Heart right ventricle (tissue), 16 donors: Measurements from ENCODE around the gene HRC. TPM values are rescaled to one million over a fixed set of nuclear protein-coding genes. Genes with fewer than 3 reads are reported as not detected.
"Not testable (repeated sequence)": the region's sequence is repeated elsewhere in the genome, so short reads cannot be mapped to it uniquely, and the experiment has no call there.

Source experiments
- ATAC-seq, 8 donors: fragments of 200-7000 bp; cut with Tn5 transposase; one replicate each; pipeline ENCODE4 v1.9.1; 2020; ENCODE audit warnings: mild to moderate bottlenecking in 8 of 8, moderate library complexity in 8 of 8, moderate number of reproducible peaks in 1 of 8
- DNase-seq, 2 donors: peaks; one replicate each; pipeline ENCODE4 v3.0.0-alpha.2; 2020
- H3K27ac ChIP-seq, 10 donors: fragments of 200-600 bp; sonication (generic) in 2 of 10; one replicate each; pipeline versions ENCODE4 v1.5.0 to v1.8.0; 2020 to 2022; ENCODE audit warnings: mild to moderate bottlenecking in 3 of 10
- H3K27me3 ChIP-seq, 7 donors: fragments of 200-600 bp; one replicate each; pipeline ENCODE4 v1.8.0; 2021 to 2022; ENCODE audit warnings: mild to moderate bottlenecking in 2 of 7
- H3K36me3 ChIP-seq, 9 donors: fragments of 200-600 bp; sonication (generic) in 1 of 9; one replicate each; pipeline versions ENCODE4 v1.5.0 to v1.8.0; 2020 to 2022; ENCODE audit warnings: mild to moderate bottlenecking in 2 of 9
- H3K4me1 ChIP-seq, 9 donors: fragments of 200-600 bp; sonication (generic) in 1 of 9; one replicate each; pipeline versions ENCODE4 v1.5.0 to v1.8.0; 2020 to 2022; ENCODE audit warnings: mild to moderate bottlenecking in 4 of 9
- H3K4me3 ChIP-seq, 10 donors: fragments of 200-600 bp; sonication (generic) in 2 of 10; one replicate each; pipeline versions ENCODE4 v1.5.0 to v1.8.0; 2020 to 2022; ENCODE audit warnings: mild to moderate bottlenecking in 7 of 10, moderate library complexity in 2 of 10
- H3K9me3 ChIP-seq, 11 donors: fragments of 200-600 bp in 10 of 11; sonication (generic) in 2 of 11; one replicate each; pipeline versions ENCODE4 v1.5.0 to v1.8.0; 2013 to 2022; ENCODE audit warnings: mild to moderate bottlenecking in 2 of 11, control low read depth in 1 of 11, moderate library complexity in 1 of 11
- CTCF ChIP-seq, 9 donors: fragments of 200-600 bp; sonication (generic) in 2 of 9; IDR thresholded peaks; one replicate each; pipeline versions ENCODE4 v1.5.0 to v1.8.0; 2021 to 2022; ENCODE audit warnings: antibody characterized with exemption in 9 of 9, mild to moderate bottlenecking in 5 of 9, moderate library complexity in 1 of 9
- WGBS, 2 donors: extraction: QIAGEN DNeasy Blood & Tissue Kit; methylation state at CpG; one replicate each; pipeline ENCODE4 v1.1.7; 2013; ENCODE audit warnings: inconsistent platforms in 1 of 2; 5-methylcytosine and 5-hydroxymethylcytosine counted together
- intact Hi-C, 10 donors: fragments of 100-400 bp; cut with DNase I; formaldehyde crosslinking; loops; one replicate each; pipeline versions ENCODE4 v1.11.1 to v1.14.2; 2022
- polyA plus RNA-seq, 2 donors: library from polyadenylated mRNA; stranded (reverse); fragments of 200-250 nt; gene quantifications; one replicate each; pipeline ENCODE4 v1.2.3, GENCODE V29; 2013
- total RNA-seq, 10 donors: library from RNA; stranded (reverse); fragmentation: NEBNext Ultra II Directional in 3 of 10; extraction: Animal tissue kit (Norgen Biotek cat#: 25700) in 3 of 10; gene quantifications; one replicate each; pipeline versions ENCODE4 v1.2.1 to v1.2.4, GENCODE V29; 2021 to 2023
- donor health status: Arrhythmogenic right ventricular cardiomyopathy.
- donor health status: ischemic (EF 13 %, LVEDD 7.1; RV severe dilation, severe dysfunction).
- donor health status: healthy with polysubstance abuse.
- donor health status: DM: no; HTN: yes; CAD: no.
- donor health status: DM: no; HTN: no; CAD: no.
- donor health status: ischemic (EF 25% LVEDD 6.9; RV normal size, moderate dysfunction).
- donor health status: ischemic (EF 25% LVEDD 5.7; RV mildly dilated, moderate dysfunction).
- donor health status: healthy.
- donor health status: DM: yes; HTN: yes; CAD: no.
- donor health status: Ischemic cardiomyopathy.
- donor health status: ischemic (EF 35%, LVEDD 5.7; RV mildly dilated, moderate dysfunction).
- donor health status: nonischemic (EF 11% LVEDD 7.7; RV severe dilation, severe dysfunction).
- donor health status: DM: yes; HTN: yes; CAD: no.
- donor health status: PGD.
- donor health status: ischemic (EF 29% LVEDD 5.4; RV normal size, mild dysfunction).
- donor health status: nonischemic (EF 23%, LVEDD 6.1; RV moderate dilation, normal function).

The HRC gene
- total and polyA plus RNA-seq, 12 donors = 331 to 1,557 (median 1,008) TPM

- no peak for DNase-seq
- WGBS, 2 donors = 64 to 67% methylated on average over 15 of the region's 15 CpGs
- Histone ChIP-seq H3K36me3 (no peaks in the 10 kb centered on the region), H3K4me1 (peaks cover 0 to 26% (median 14%) of the 10 kb centered on the region in 9 donors), H3K9me3 (no peaks in the 10 kb centered on the region), H3K27ac (no peak overlapping the region), H3K27me3 (peaks cover 0 to 3% (median 0%) of the 10 kb centered on the region in 7 donors), H3K4me3 (peak overlapping the region in 6 of 10 donors; percentile 24 to 42 (median 34))
- ATAC-seq = no peak
- intact Hi-C loops = no loop called here
- no peak for TF ChIP-seq CTCF (IDR thresholded peaks at IDR 0.05)
Observed at GRCh38 chr19:49128545-49129237, 26.5 kb downstream of the HRC start.

- no peaks in the 10 kb centered on the region for H3K27me3 ChIP-seq
- ATAC-seq = peak; percentile 97 to 99 (median 98)
- peak; percentile 97 for DNase-seq
- H3K4me3 ChIP-seq = peak overlapping the region in 9 of 10 donors; percentile 14 to 42 (median 34)
- no peaks in the 10 kb centered on the region for H3K36me3 ChIP-seq
- peak in 3 of 9 donors; percentile 24 to 38 (median 34) for TF ChIP-seq CTCF (IDR thresholded peaks at IDR 0.05)
- H3K9me3 ChIP-seq = no peaks in the 10 kb centered on the region
- intact Hi-C loops = no loop called here
- peaks cover 0 to 20% (median 10%) of the 10 kb centered on the region in 9 donors for H3K4me1 ChIP-seq
- peak overlapping the region in 6 of 10 donors; percentile 12 to 71 (median 50) for H3K27ac ChIP-seq
- 4% methylated on average over 63 of the region's 63 CpGs for WGBS, 2 donors
Observed at GRCh38 chr19:49127674-49128544, 27.3 kb downstream of the HRC start.

- not testable (repeated sequence) for ATAC-seq
- H3K4me3 ChIP-seq = peak overlapping the region in 2 of 10 donors; percentile 34 to 35
- peak overlapping the region in 3 of 10 donors; percentile 12 to 58 (median 43) for H3K27ac ChIP-seq
Observed at GRCh38 chr19:49127225-49127624, 28.0 kb downstream of the HRC start.

GRCh38 chr19:49126575-49126974, 28.6 kb downstream of the HRC start:
- intact Hi-C loops = no loop called here
- Histone ChIP-seq H3K27ac (no peak overlapping the region), H3K27me3 (no peaks in the 10 kb centered on the region), H3K36me3 (no peaks in the 10 kb centered on the region), H3K4me1 (peaks cover 0 to 20% (median 10%) of the 10 kb centered on the region in 9 donors), H3K4me3 (no peak overlapping the region), H3K9me3 (no peaks in the 10 kb centered on the region)
- no peak for TF ChIP-seq CTCF (IDR thresholded peaks at IDR 0.05)
- no peak for DNase-seq
- 83 to 85% methylated on average over 4 of the region's 4 CpGs for WGBS, 2 donors
- no peak for ATAC-seq

More at GRCh38 chr19:49127225-49127624, 28.0 kb downstream of the HRC start:
- WGBS, 2 donors = 98 to 99% methylated on average over 12 of the region's 12 CpGs
- intact Hi-C loops, DNase-seq, H3K9me3 ChIP-seq, H3K27me3 ChIP-seq, H3K36me3 ChIP-seq: not testable (repeated sequence)
- peaks cover 0 to 20% (median 10%) of the 10 kb centered on the region in 9 donors for H3K4me1 ChIP-seq
